Parathyroid adenoma (tissue), 2 donors: ENCODE measurements around the gene NPIPA1.
"Not testable (repeated sequence)": the region's sequence is repeated elsewhere in the genome, so short reads cannot be mapped to it uniquely, and the experiment has no call there.

Experiments
- H2AFZ ChIP-seq: fragments of 300-600 bp; sonication (generic); one replicate; pipeline ENCODE4 v1.7.0; 2017; ENCODE audit warnings: antibody characterized with exemption, mild to moderate bottlenecking
- H3K27ac ChIP-seq: fragments of 300-600 bp; sonication (generic); one replicate; pipeline ENCODE4 v1.7.0; 2017
- H3K27me3 ChIP-seq: fragments of 300-600 bp; sonication (generic); one replicate; pipeline ENCODE4 v1.7.0; 2017; ENCODE audit warnings: low read length; ENCODE audit not compliant: control insufficient read depth, insufficient read depth
- H3K36me3 ChIP-seq: fragments of 300-600 bp; sonication (generic); one replicate; pipeline ENCODE4 v1.7.0; 2017; ENCODE audit warnings: low read length; ENCODE audit not compliant: control insufficient read depth, insufficient read depth
- H3K4me1 ChIP-seq: fragments of 300-600 bp; sonication (generic); one replicate; pipeline ENCODE4 v1.7.0; 2017; ENCODE audit warnings: control low read depth
- H3K4me2 ChIP-seq: fragments of 300-600 bp; sonication (generic); one replicate; pipeline ENCODE4 v1.7.0; 2017; ENCODE audit warnings: low read length
- H3K4me3 ChIP-seq: fragments of 300-600 bp; sonication (generic); one replicate; pipeline ENCODE4 v1.7.0; 2017; ENCODE audit warnings: low read depth, low read length
- H3K79me2 ChIP-seq: fragments of 300-600 bp; sonication (generic); one replicate; pipeline ENCODE4 v1.7.0; 2017; ENCODE audit warnings: control low read depth
- H3K9ac ChIP-seq: fragments of 300-600 bp; sonication (generic); one replicate; pipeline ENCODE4 v1.7.0; 2017; ENCODE audit warnings: mild to moderate bottlenecking
- H3K9me3 ChIP-seq: fragments of 300-600 bp; sonication (generic); one replicate; pipeline ENCODE4 v1.7.0; 2017; ENCODE audit warnings: low read length; ENCODE audit not compliant: control insufficient read depth
- donor health status: primary hyperparathyroidism.

NPIPA1 gene

DNA sequence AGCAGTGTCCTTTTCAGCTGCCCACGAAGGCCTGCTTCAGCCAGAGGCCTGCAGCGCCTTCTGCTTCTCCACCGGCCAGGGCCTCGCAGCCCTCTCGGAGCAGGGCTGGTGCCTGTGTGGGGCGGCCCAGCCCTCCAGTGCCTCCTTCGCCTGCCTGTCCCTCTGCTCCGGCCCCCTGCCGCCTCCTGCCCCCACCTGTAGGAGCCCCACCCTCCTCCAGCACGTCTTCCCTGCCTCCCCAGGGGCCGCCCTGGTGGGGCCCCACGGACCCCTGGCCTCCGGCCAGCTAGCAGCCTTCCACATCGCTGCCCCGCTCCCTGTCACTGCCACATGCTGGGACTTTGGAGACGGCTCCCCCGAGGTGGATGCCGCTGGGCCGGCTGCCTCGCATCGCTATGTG, 18.7 kb upstream of the NPIPA1 start:
- not testable (repeated sequence) for H3K4me3 ChIP-seq, H3K36me3 ChIP-seq

DNA sequence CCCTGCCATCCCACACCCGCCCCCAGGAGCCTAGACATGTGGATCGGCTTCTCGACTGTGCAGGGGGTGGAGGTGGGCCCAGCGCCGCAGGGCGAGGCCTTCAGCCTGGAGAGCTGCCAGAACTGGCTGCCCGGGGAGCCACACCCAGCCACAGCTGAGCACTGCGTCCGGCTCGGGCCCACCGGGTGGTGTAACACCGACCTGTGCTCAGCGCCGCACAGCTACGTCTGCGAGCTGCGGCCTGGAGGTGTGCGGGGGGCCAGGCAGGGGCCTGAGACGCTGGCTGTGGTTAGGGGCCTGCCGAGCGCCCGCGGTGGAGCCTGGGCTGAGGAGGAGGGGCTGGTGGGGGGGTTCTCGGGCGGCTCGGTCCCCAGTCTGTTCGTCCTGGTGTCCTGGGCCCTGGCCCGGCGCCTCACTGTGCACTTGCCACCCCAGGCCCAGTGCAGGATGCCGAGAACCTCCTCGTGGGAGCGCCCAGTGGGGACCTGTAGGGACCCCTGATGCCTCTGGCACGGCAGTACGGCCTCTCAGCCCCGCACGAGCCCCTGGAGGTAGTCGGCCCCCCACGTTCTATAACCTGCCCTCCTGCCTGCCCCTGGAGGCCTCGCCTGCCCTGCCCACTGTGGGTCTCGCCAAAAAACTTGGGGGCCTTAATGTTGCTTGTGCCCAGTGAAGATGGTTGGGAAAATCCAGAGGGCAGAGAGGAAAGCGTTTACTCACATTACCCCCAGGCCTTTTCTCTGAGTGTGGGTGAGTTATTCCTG, 17.2 kb upstream of the NPIPA1 start:
- not testable (repeated sequence) for H3K27me3 ChIP-seq, H3K27ac ChIP-seq, H3K4me1 ChIP-seq, H3K36me3 ChIP-seq, H3K4me3 ChIP-seq, H3K4me2 ChIP-seq, H3K79me2 ChIP-seq, H3K9ac ChIP-seq, H3K9me3 ChIP-seq, H2AFZ ChIP-seq

More for the DNA sequence above, 18.7 kb upstream of the NPIPA1 start:
- H3K4me1 ChIP-seq, H3K79me2 ChIP-seq, H3K27ac ChIP-seq, H3K9ac ChIP-seq, H2AFZ ChIP-seq, H3K4me2 ChIP-seq, H3K27me3 ChIP-seq, H3K9me3 ChIP-seq: not testable (repeated sequence)

GRCh38 chr16:14922285-14922684, 15.0 kb upstream of the NPIPA1 start:
- H3K4me1 ChIP-seq, H3K4me2 ChIP-seq: not testable (repeated sequence)

DNA sequence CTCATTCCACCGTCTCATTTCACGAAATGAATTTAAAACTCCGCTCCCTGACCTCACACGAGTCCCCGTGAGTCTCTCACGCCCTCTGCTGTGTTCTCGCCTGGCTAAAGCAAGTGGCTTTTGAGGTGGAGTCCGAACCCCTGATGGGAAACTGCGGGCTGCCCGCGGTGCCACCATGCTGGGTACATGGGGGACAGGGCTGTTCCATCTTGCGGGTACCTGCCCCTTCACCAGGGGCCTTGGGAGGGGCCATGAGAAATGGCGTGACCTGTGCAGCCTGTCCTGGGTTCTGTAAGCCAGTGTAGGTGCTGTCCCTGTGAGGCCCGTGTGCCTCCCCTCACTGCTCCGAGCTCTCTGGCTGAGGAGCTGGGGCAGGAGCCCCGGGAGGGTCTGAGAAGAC, 14.3 kb upstream of the NPIPA1 start:
- H3K4me1 ChIP-seq, H3K27ac ChIP-seq, H3K9ac ChIP-seq, H3K4me2 ChIP-seq, H3K9me3 ChIP-seq, H3K79me2 ChIP-seq, H3K36me3 ChIP-seq, H2AFZ ChIP-seq, H3K27me3 ChIP-seq, H3K4me3 ChIP-seq: not testable (repeated sequence)

More at GRCh38 chr16:14922285-14922684, 15.0 kb upstream of the NPIPA1 start:
- not testable (repeated sequence) for H3K9ac ChIP-seq, H3K9me3 ChIP-seq, H2AFZ ChIP-seq, H3K27ac ChIP-seq, H3K4me3 ChIP-seq, H3K36me3 ChIP-seq, H3K27me3 ChIP-seq, H3K79me2 ChIP-seq

DNA sequence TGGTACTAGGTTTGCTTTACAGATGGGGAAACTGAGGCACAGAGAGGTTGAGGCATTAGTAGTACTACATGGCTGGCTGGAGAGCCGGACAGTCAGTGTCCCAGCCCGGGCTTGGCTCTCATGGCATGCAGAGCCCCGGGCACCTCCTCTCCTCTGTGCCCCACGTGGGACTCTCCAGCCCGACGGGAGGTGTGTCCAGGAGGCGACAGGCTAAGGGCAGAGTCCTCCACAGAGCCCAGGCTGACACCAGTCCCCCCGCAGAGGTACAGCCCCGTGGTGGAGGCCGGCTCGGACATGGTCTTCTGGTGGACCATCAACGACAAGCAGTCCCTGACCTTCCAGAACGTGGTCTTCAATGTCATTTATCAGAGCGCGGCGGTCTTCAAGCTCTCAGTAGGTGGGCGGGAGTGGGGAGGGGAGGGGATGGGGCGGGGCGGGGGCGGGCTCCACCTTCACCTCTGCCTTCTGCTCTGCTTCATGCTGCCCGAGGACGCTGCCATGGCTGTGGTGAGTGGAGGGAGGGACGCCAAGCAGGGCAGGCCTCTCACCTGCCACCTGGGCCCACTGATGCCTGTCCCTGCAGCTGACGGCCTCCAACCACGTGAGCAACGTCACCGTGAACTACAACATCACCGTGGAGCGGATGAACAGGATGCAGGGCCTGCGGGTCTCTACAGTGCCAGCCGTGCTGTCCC, 13.7 kb upstream of the NPIPA1 start:
- not testable (repeated sequence) for H3K27me3 ChIP-seq, H3K36me3 ChIP-seq, H3K79me2 ChIP-seq, H3K9ac ChIP-seq, H3K4me2 ChIP-seq, H2AFZ ChIP-seq, H3K27ac ChIP-seq, H3K9me3 ChIP-seq, H3K4me3 ChIP-seq, H3K4me1 ChIP-seq

DNA sequence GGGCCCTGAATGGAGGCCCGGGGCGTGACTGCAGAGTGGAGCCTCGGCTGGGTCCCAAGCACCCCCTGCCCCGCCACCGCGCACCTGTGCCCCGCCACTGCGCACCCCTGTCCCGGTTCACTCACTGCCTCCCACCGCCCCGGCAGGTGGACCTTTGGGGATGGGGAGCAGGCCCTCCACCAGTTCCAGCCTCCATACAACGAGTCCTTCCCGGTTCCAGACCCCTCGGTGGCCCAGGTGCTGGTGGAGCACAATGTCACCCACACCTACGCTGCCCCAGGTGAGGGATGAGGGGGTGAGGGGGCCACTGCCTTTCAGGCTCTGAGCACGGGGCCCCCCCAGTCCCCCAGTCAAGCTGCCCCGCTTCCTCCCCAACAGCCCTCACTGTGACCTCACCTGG, 12.9 kb upstream of the NPIPA1 start:
- not testable (repeated sequence) for H3K79me2 ChIP-seq, H3K27ac ChIP-seq, H3K4me2 ChIP-seq, H2AFZ ChIP-seq, H3K9ac ChIP-seq, H3K27me3 ChIP-seq, H3K36me3 ChIP-seq, H3K4me3 ChIP-seq, H3K4me1 ChIP-seq, H3K9me3 ChIP-seq

GRCh38 chr16:14924982-14925381, 12.3 kb upstream of the NPIPA1 start:
- H3K27me3 ChIP-seq, H3K27ac ChIP-seq, H3K9ac ChIP-seq, H3K4me1 ChIP-seq, H3K4me2 ChIP-seq, H2AFZ ChIP-seq, H3K36me3 ChIP-seq, H3K9me3 ChIP-seq, H3K79me2 ChIP-seq, H3K4me3 ChIP-seq: not testable (repeated sequence)

DNA sequence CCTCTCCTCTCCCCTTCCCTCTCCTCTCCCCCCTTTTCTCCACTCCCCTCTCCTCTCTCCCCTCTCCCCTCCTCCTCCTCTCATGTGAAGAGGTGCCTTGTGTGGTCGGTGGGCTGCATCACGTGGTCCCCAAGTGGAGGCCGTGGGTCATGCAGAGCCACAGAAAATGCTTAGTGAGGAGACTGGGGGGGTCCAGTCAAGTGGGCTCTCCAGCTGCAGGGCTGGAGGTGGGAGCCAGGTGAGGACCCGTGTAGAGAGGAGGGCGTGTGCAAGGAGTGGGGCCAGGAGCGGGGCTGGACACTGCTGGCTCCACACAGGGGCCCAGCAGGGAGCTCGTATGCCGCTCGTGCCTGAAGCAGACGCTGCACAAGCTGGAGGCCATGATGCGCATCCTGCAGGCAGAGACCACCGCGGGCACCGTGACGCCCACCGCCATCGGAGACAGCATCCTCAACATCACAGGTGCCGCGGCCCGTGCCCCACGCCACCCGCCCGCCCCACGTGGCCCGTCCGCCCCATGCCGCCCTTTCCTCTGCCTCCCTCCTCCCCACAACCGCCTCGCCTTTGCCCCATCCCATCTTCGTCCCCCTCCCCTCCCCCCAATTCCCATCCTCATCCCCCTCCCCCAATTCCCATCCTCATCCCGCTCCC, 9.1 kb upstream of the NPIPA1 start:
- not testable (repeated sequence) for H3K4me3 ChIP-seq, H3K27ac ChIP-seq, H3K79me2 ChIP-seq, H3K4me2 ChIP-seq, H3K4me1 ChIP-seq, H2AFZ ChIP-seq, H3K9me3 ChIP-seq, H3K9ac ChIP-seq, H3K27me3 ChIP-seq, H3K36me3 ChIP-seq

DNA sequence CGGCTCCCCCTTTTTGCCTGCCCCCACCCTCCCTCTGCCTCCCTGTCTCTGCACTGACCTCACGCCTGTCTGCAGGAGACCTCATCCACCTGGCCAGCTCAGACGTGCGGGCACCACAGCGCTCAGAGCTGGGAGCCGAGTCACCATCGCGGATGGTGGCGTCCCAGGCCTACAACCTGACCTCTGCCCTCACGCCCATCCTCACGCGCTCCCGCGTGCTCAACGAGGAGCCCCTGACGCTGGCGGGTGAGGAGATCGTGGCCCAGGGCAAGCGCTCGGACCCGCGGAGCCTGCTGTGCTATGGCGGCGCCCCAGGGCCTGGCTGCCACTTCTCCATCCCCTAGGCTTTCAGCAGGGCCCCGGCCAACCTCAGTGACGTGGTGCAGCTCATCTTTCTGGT, 8.1 kb upstream of the NPIPA1 start:
- not testable (repeated sequence) for H3K79me2 ChIP-seq, H3K36me3 ChIP-seq, H2AFZ ChIP-seq, H3K4me3 ChIP-seq, H3K27ac ChIP-seq, H3K9ac ChIP-seq, H3K4me2 ChIP-seq, H3K4me1 ChIP-seq, H3K9me3 ChIP-seq, H3K27me3 ChIP-seq

DNA sequence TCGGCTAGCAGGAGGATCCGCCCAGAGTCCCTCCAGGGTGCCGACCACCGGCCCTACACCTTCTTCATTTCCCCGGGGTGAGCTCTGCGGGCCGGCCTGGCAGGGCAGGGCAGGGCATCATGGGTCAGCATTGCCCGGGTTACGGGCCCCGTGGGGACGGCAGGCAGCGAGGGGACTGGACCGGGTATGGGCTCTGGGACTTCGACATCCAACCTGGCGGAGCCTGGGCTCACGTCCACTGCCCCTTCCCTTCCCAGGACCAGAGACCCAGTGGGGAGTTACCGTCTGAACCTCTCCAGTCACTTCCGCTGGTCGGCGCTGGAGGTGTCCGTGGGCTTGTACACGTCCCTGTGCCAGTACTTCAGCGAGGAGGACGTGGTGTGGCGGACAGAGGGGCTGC, 7.0 kb upstream of the NPIPA1 start:
- not testable (repeated sequence) for H3K27ac ChIP-seq, H3K4me1 ChIP-seq, H3K27me3 ChIP-seq, H3K4me2 ChIP-seq, H2AFZ ChIP-seq, H3K9ac ChIP-seq, H3K9me3 ChIP-seq, H3K4me3 ChIP-seq, H3K36me3 ChIP-seq, H3K79me2 ChIP-seq

DNA sequence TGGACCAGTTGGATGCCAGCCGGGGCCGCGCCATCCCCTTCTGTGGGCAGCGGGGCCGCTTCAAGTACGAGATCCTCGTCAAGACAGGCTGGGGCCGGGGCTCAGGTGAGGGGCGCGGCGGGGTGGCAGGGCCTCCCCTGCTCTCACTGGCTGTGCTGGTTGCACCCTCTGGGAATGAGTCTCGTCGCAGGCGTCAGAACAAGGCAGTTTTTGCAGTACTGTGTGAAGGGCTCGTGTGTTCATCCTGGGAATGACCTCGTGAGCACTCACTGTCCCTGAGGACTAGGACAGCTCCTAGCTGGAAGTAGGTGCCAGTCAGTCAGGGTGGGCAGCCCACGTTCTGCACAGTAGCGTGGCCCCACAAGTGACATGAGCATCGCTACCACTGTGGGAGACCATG, 6.3 kb upstream of the NPIPA1 start:
- not testable (repeated sequence) for H3K79me2 ChIP-seq, H3K4me1 ChIP-seq, H2AFZ ChIP-seq, H3K9me3 ChIP-seq, H3K9ac ChIP-seq, H3K36me3 ChIP-seq, H3K4me2 ChIP-seq, H3K4me3 ChIP-seq, H3K27me3 ChIP-seq, H3K27ac ChIP-seq
